ENCODE measurements around the gene SYTL1. TPM values are rescaled to one million over a fixed set of nuclear protein-coding genes. Genes with fewer than 3 reads are reported as not detected.

Gene SYTL1
- total and polyA plus RNA-seq, 2 experiments from 2014 or later: not detected

DNA sequence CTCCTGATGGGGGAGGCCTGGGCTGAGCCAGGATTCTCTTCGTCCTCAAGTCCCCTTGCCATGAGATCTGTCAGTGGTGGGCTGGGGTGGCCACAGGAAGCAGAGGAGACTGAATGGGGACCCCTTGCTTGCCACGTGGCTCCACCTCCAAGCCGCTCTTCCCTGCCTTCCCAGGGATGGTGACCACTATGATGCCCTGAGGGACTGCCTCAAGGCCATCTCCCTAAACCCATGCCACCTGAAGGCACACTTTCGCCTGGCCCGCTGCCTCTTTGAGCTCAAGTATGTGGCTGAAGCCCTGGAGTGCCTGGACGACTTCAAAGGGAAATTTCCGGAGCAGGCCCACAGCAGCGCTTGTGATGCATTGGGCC is 40.8 kb upstream of the SYTL1 start:
- in situ Hi-C loops (cut with MboI): loop anchor here (5.0 kb wide), 1 partner anchor 91 kb away; the partner anchor contains the start of gene GPR3
- no peaks in the 10 kb centered on the region for H3K9me3 ChIP-seq (ENCODE audit: low read depth)
- peaks cover 22% of the 10 kb centered on the region for H3K4me1 ChIP-seq (ENCODE audit: insufficient read depth)
- DNase-seq: no peak
- 73% methylated on average over 8 of the region's 8 CpGs for WGBS, 2 experiments (ENCODE audit: low coverage in 1 of 2, low lambda C conversion rate in 2 of 2, missing lambda C conversion rate in 2 of 2)
- no peak overlapping the region for H3K4me3 ChIP-seq
- H3K9ac ChIP-seq: peak overlapping the region; percentile 45; the same call in 1 of the 2 replicates
- TF ChIP-seq EZH2phosphoT487 (IDR thresholded peaks at IDR 0.05; ENCODE audit: insufficient read depth, low read depth) (no peak), EZH2 (IDR thresholded peaks at IDR 0.05; ENCODE audit: insufficient read depth, poor library complexity, severe bottlenecking) (no peak)
- H3F3A ChIP-seq (ENCODE audit: insufficient read depth): peaks cover 17% of the 10 kb centered on the region
- no peak overlapping the region for H3K27ac ChIP-seq
- no peaks in the 10 kb centered on the region for H3K79me2 ChIP-seq (ENCODE audit: insufficient read depth)
- no peak overlapping the region for H2AFZ ChIP-seq
- no peaks in the 10 kb centered on the region for H4K20me1 ChIP-seq (ENCODE audit: insufficient read depth)
- no peaks in the 10 kb centered on the region for H3K9me2 ChIP-seq (ENCODE audit: insufficient read depth)
- H3K36me3 ChIP-seq (ENCODE audit: low read depth): peaks cover 6% of the 10 kb centered on the region; the same call in 1 of the 2 replicates
- no peaks in the 10 kb centered on the region for H3K27me3 ChIP-seq (replicated peaks; ENCODE audit: insufficient read depth)
- no peak overlapping the region for H3K4me2 ChIP-seq (ENCODE audit: unreplicated experiment)

- H3K9me3 ChIP-seq (ENCODE audit: low read depth): no peaks in the 10 kb centered on the region
- TF ChIP-seq EZH2 (IDR thresholded peaks at IDR 0.05; ENCODE audit: insufficient read depth, poor library complexity, severe bottlenecking) (no peak), EZH2phosphoT487 (IDR thresholded peaks at IDR 0.05; ENCODE audit: insufficient read depth, low read depth) (no peak)
- no peak overlapping the region for H3K4me3 ChIP-seq
- peaks cover 22% of the 10 kb centered on the region for H3K4me1 ChIP-seq (ENCODE audit: insufficient read depth)
- H3K27me3 ChIP-seq (replicated peaks; ENCODE audit: insufficient read depth): no peaks in the 10 kb centered on the region
- WGBS, 2 experiments (ENCODE audit: low coverage in 1 of 2, low lambda C conversion rate in 2 of 2, missing lambda C conversion rate in 2 of 2): 82 to 87% methylated on average over 10 of the region's 10 CpGs
- in situ Hi-C loops (cut with MboI): loop anchor here (5.0 kb wide), 1 partner anchor 91 kb away; the partner anchor contains the start of gene GPR3
- H3F3A ChIP-seq (ENCODE audit: insufficient read depth): peaks cover 17% of the 10 kb centered on the region
- no peak overlapping the region for H3K4me2 ChIP-seq (ENCODE audit: unreplicated experiment)
- no peaks in the 10 kb centered on the region for H3K79me2 ChIP-seq (ENCODE audit: insufficient read depth)
- H3K36me3 ChIP-seq (ENCODE audit: low read depth): peaks cover 6% of the 10 kb centered on the region; the same call in 1 of the 2 replicates
- no peak for DNase-seq
- H3K9me2 ChIP-seq (ENCODE audit: insufficient read depth): no peaks in the 10 kb centered on the region
- no peak overlapping the region for H3K9ac ChIP-seq
- no peak overlapping the region for H3K27ac ChIP-seq
- no peak overlapping the region for H2AFZ ChIP-seq
- H4K20me1 ChIP-seq (ENCODE audit: insufficient read depth): no peaks in the 10 kb centered on the region
Observed at GRCh38 chr1:27301582-27302199, 40.1 kb upstream of the SYTL1 start.

GRCh38 chr1:27302612-27303011 is 39.2 kb upstream of the SYTL1 start:
- Histone ChIP-seq H3K9me3 (ENCODE audit: low read depth) (no peaks in the 10 kb centered on the region), H3F3A (ENCODE audit: insufficient read depth) (peaks cover 17% of the 10 kb centered on the region), H3K4me2 (ENCODE audit: unreplicated experiment) (no peak overlapping the region), H3K4me1 (ENCODE audit: insufficient read depth) (peaks cover 22% of the 10 kb centered on the region), H3K27me3 (replicated peaks; ENCODE audit: insufficient read depth) (no peaks in the 10 kb centered on the region), H3K36me3 (ENCODE audit: low read depth) (peaks cover 6% of the 10 kb centered on the region; the same call in 1 of the 2 replicates), H3K27ac (no peak overlapping the region), H3K9ac (no peak overlapping the region), H3K79me2 (ENCODE audit: insufficient read depth) (no peaks in the 10 kb centered on the region), H3K4me3 (no peak overlapping the region), H4K20me1 (ENCODE audit: insufficient read depth) (no peaks in the 10 kb centered on the region), H3K9me2 (ENCODE audit: insufficient read depth) (no peaks in the 10 kb centered on the region), H2AFZ (no peak overlapping the region)
- no peak for TF ChIP-seq EZH2phosphoT487 (IDR thresholded peaks at IDR 0.05; ENCODE audit: insufficient read depth, low read depth)
- no peak for TF ChIP-seq EZH2 (IDR thresholded peaks at IDR 0.05; ENCODE audit: insufficient read depth, poor library complexity, severe bottlenecking)
- no peak for DNase-seq
- WGBS, 2 experiments (ENCODE audit: low coverage in 1 of 2, low lambda C conversion rate in 2 of 2, missing lambda C conversion rate in 2 of 2): 69 to 96% methylated on average over 2 of the region's 2 CpGs
- in situ Hi-C loops (cut with MboI): loop anchor here (5.0 kb wide), 1 partner anchor 90 kb away; the partner anchor contains the start of gene GPR3

- no peaks in the 10 kb centered on the region for H3K9me3 ChIP-seq (ENCODE audit: low read depth)
- H3K9ac ChIP-seq: no peak overlapping the region
- no peak overlapping the region for H2AFZ ChIP-seq
- TF ChIP-seq EZH2phosphoT487 (IDR thresholded peaks at IDR 0.05; ENCODE audit: insufficient read depth, low read depth): no peak
- TF ChIP-seq EZH2 (IDR thresholded peaks at IDR 0.05; ENCODE audit: insufficient read depth, poor library complexity, severe bottlenecking): no peak
- H3K9me2 ChIP-seq (ENCODE audit: insufficient read depth): no peaks in the 10 kb centered on the region
- WGBS, 2 experiments (ENCODE audit: low coverage in 1 of 2, low lambda C conversion rate in 2 of 2, missing lambda C conversion rate in 2 of 2): 90 to 92% methylated on average over 15 of the region's 15 CpGs
- H3K4me1 ChIP-seq (ENCODE audit: insufficient read depth): peaks cover 22% of the 10 kb centered on the region
- in situ Hi-C loops (cut with MboI): loop anchor here (5.0 kb wide), 1 partner anchor 89 kb away; the partner anchor contains the start of gene GPR3
- H3F3A ChIP-seq (ENCODE audit: insufficient read depth): peaks cover 17% of the 10 kb centered on the region
- H3K79me2 ChIP-seq (ENCODE audit: insufficient read depth): no peaks in the 10 kb centered on the region
- no peaks in the 10 kb centered on the region for H3K27me3 ChIP-seq (replicated peaks; ENCODE audit: insufficient read depth)
- H3K4me2 ChIP-seq (ENCODE audit: unreplicated experiment): no peak overlapping the region
- no peak for DNase-seq
- H3K4me3 ChIP-seq: no peak overlapping the region
- no peaks in the 10 kb centered on the region for H4K20me1 ChIP-seq (ENCODE audit: insufficient read depth)
- H3K36me3 ChIP-seq (ENCODE audit: low read depth): peaks cover 6% of the 10 kb centered on the region; the same call in 1 of the 2 replicates
- no peak overlapping the region for H3K27ac ChIP-seq
Observed at GRCh38 chr1:27303509-27303908, 38.3 kb upstream of the SYTL1 start.

Measured in GM23248 (cell line).